Measurements from ENCODE around the gene ADAM21.

The ADAM21 gene

DNA sequence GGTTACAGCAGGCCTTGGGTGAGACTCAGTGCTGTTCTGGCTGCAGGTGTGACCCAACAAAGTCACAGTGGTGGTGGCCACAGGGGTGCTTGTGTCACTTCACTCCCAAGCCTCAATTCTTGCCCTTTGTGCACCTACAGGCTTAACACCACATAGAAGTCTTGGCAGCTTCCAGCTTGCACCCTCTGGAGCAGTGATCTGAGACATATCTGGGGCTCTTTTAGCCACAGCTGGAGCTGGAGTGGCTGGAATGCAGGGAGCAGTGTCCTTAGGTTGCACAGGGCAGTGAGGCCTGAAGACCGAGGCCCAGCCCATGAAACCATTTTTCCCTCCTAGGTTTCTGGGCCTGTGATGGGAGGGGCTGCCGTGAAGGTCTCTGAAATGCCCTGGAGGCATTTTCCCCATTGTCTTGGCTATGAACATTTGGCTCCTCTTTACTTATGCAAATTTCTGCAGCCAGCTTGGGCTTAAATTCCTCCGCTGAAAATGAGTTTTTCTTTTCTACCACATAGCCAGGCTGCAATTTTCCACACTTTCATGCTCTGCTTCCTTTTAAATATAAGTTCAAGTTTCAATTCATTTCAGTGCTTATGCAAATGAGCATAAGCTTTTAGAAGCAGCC is 37.7 kb downstream of the ADAM21 start:
- DNase-seq, result no peak

DNA sequence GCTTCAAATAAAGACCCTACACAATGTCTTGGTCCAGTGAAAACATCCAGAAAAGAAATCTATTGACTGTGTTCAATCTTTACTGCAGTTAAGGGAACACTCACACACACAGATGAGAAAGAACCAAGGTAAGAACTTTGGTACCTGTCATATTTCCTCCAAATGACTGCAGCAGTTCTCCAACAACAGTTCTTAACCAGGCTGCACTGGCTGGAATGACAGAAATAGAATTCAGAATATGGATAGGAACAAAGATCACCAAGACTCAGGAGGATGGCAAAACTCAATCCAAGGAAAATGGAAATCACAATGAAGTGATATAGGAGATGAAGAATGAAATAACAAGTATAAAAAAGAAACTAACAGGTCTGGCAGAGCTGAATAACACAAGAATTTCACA is 46.2 kb downstream of the ADAM21 start:
- no peak for DNase-seq
